SK-N-SH (cell line): ENCODE data around the gene PARVG. TPM values are rescaled to one million over a fixed set of nuclear protein-coding genes. Genes with fewer than 3 reads are reported as not detected.

Source experiments
- CTCF ChIA-PET: fragments of 300-600, 350-600 bp; formaldehyde crosslinking; extraction: SDS; loops from one replicate; lab custom pipeline; 2021; lab: Yijun Ruan, JAX
- POLR2A ChIA-PET: fragments of 350-600 bp; sonication (Branson Sonifier 250); formaldehyde crosslinking; extraction: SDS; loops from one replicate; lab custom pipeline; 2020; ENCODE audit warnings: antibody characterized with exemption, inconsistent platforms; lab: Yijun Ruan, JAX
- DNase-seq: peaks from one replicate; pipeline ENCODE4 v3.0.0; 2012
- H2AFZ ChIP-seq: fragments of 200-600 bp; sonication (generic); 2 replicates; pipeline ENCODE4 v1.8.1; 2016; ENCODE audit warnings: antibody characterized with exemption, mild to moderate bottlenecking, low read depth
- H3F3A ChIP-seq: fragments of 200-600 bp; sonication (generic); replicated peaks from 2 replicates; pipeline ENCODE3; 2016; ENCODE audit warnings: antibody characterized with exemption, mild to moderate bottlenecking; ENCODE audit not compliant: insufficient read depth
- H3K27ac ChIP-seq, 2 experiments: fragments of 200-500 bp in 1 of 2; fragments of 200-600 bp in 1 of 2; sonication (Bioruptor generic) in 1 of 2; sonication (generic), shearing (Covaris generic) in 1 of 2; 2 replicates each; pipeline versions ENCODE4 v1.5.1 to v1.6.1; 2014 to 2016; ENCODE audit warnings: low read depth in 2 of 2, inconsistent platforms in 1 of 2, low read length in 1 of 2, mild to moderate bottlenecking in 1 of 2, mixed read lengths in 1 of 2
- H3K27me3 ChIP-seq: fragments of 200-600 bp; sonication (generic), shearing (Covaris generic); 2 replicates; pipeline ENCODE4 v1.6.1; 2016; ENCODE audit warnings: mixed run types; ENCODE audit not compliant: insufficient read depth
- H3K36me3 ChIP-seq, 2 experiments: fragments of 200-500 bp in 1 of 2; fragments of 200-600 bp in 1 of 2; sonication (Bioruptor generic) in 1 of 2; sonication (generic) in 1 of 2; replicated peaks in 1 of 2; 2 replicates each; pipeline versions ENCODE3 to v1.5.1; 2014 to 2016; ENCODE audit warnings: low read length in 1 of 2, mild to moderate bottlenecking in 1 of 2; ENCODE audit not compliant: insufficient read depth in 2 of 2, control insufficient read depth in 1 of 2
- H3K4me1 ChIP-seq, 2 experiments: fragments of 200-500 bp in 1 of 2; fragments of 200-600 bp in 1 of 2; sonication (Bioruptor generic) in 1 of 2; sonication (generic), shearing (Covaris generic) in 1 of 2; 2 replicates each; pipeline versions ENCODE4 v1.5.1 to v1.6.1; 2014 to 2016; ENCODE audit warnings: low read depth in 1 of 2, low read length in 1 of 2, mixed run types in 1 of 2; ENCODE audit not compliant: insufficient read depth in 2 of 2, control insufficient read depth in 1 of 2
- H3K4me2 ChIP-seq: fragments of 200-600 bp; sonication (generic), shearing (Covaris generic); 2 replicates; pipeline ENCODE4 v1.6.1; 2017; ENCODE audit warnings: mixed run types
- H3K4me3 ChIP-seq, 2 experiments: fragments of 200-500 bp in 1 of 2; fragments of 200-600 bp in 1 of 2; sonication (Bioruptor generic) in 1 of 2; sonication (generic), shearing (Covaris generic) in 1 of 2; 2 replicates each; pipeline versions ENCODE4 v1.5.1 to v1.8.1; 2014 to 2016; ENCODE audit warnings: low read depth in 2 of 2, inconsistent platforms in 1 of 2, low read length in 1 of 2, mild to moderate bottlenecking in 1 of 2, mixed read lengths in 1 of 2, moderate library complexity in 1 of 2
- H3K79me2 ChIP-seq: fragments of 200-600 bp; sonication (generic); 2 replicates; pipeline ENCODE4 v1.8.1; 2017; ENCODE audit warnings: mild to moderate bottlenecking; ENCODE audit not compliant: insufficient read depth
- H3K9ac ChIP-seq: fragments of 200-600 bp; sonication (generic); 2 replicates; pipeline ENCODE4 v1.6.1; 2017; ENCODE audit warnings: mixed run types
- H3K9me2 ChIP-seq: fragments of 200-600 bp; sonication (generic); 2 replicates; pipeline ENCODE4 v1.6.1; 2017; ENCODE audit warnings: mixed run types
- H3K9me3 ChIP-seq: fragments of 200-600 bp; sonication (generic); 2 replicates; pipeline ENCODE4 v1.6.1; 2017; ENCODE audit warnings: mixed run types, mild to moderate bottlenecking, moderate library complexity
- H4K20me1 ChIP-seq: fragments of 200-600 bp; sonication (generic); 2 replicates; pipeline ENCODE4 v1.6.1; 2017; ENCODE audit warnings: mild to moderate bottlenecking, mixed run types; ENCODE audit not compliant: insufficient read depth
- EZH2phosphoT487 ChIP-seq: fragments of 200-600 bp; sonication (generic); IDR thresholded peaks from 2 replicates; pipeline ENCODE4 v1.6.1; 2017; ENCODE audit warnings: low read depth, mixed run types, mild to moderate bottlenecking, antibody characterized with exemption, moderate library complexity, borderline replicate concordance
- FOSL2 ChIP-seq: IDR thresholded peaks from 2 replicates; pipeline ENCODE4 v1.4.0; 2012; ENCODE audit warnings: low read depth, mild to moderate bottlenecking, moderate library complexity, borderline replicate concordance
- FOXJ3 ChIP-seq: sonication (generic); formaldehyde crosslinking; IDR thresholded peaks from 2 replicates; pipeline ENCODE4 v1.5.1; 2020; ENCODE audit warnings: mild to moderate bottlenecking, missing genetic modification reagents
- FOXM1 ChIP-seq: IDR thresholded peaks from 2 replicates; pipeline ENCODE4 v1.4.0; 2012; ENCODE audit warnings: low read depth, mild to moderate bottlenecking
- GABPA ChIP-seq: IDR thresholded peaks from 2 replicates; pipeline ENCODE4 v1.4.0; 2012; ENCODE audit warnings: low read depth, mild to moderate bottlenecking
- IRF3 ChIP-seq: fragments of 150-350 bp; IDR thresholded peaks from 2 replicates; pipeline ENCODE4 v1.6.1; 2016; ENCODE audit warnings: mild to moderate bottlenecking, low read depth, low read length
- MXI1 ChIP-seq: IDR thresholded peaks from 2 replicates; pipeline ENCODE4 v1.6.1; 2012; ENCODE audit warnings: mild to moderate bottlenecking, low read depth, low read length, improper control_type of control experiment
- NFIC ChIP-seq: IDR thresholded peaks from 2 replicates; pipeline ENCODE4 v1.4.0; 2012; ENCODE audit warnings: borderline replicate concordance
- PBX3 ChIP-seq: IDR thresholded peaks from 2 replicates; pipeline ENCODE4; 2012
- RAD21 ChIP-seq: IDR thresholded peaks from 2 replicates; pipeline ENCODE4 v1.6.1; 2012; ENCODE audit warnings: mild to moderate bottlenecking, low read length
- RCOR1 ChIP-seq: fragments of 150-350 bp; IDR thresholded peaks from 2 replicates; pipeline ENCODE4 v1.6.1; 2017; ENCODE audit warnings: antibody characterized with exemption, low read length
- RXRA ChIP-seq: IDR thresholded peaks from 2 replicates; pipeline ENCODE4 v1.4.0; 2012; ENCODE audit warnings: low read depth, mild to moderate bottlenecking, borderline replicate concordance
- SMC3 ChIP-seq: IDR thresholded peaks from 2 replicates; pipeline ENCODE4 v1.6.1; 2012; ENCODE audit warnings: low read depth, low read length, improper control_type of control experiment
- TAF1 ChIP-seq: IDR thresholded peaks from 2 replicates; pipeline ENCODE4 v1.6.1; 2012; ENCODE audit warnings: low read depth, mild to moderate bottlenecking, low read length, moderate library complexity, borderline replicate concordance
- TCF12 ChIP-seq: IDR thresholded peaks from 2 replicates; pipeline ENCODE4 v1.4.0; 2012
- TEAD4 ChIP-seq: IDR thresholded peaks from 2 replicates; pipeline ENCODE4 v1.4.0; 2012; ENCODE audit warnings: mild to moderate bottlenecking, borderline replicate concordance; ENCODE audit not compliant: insufficient read depth
- USF1 ChIP-seq: IDR thresholded peaks from 2 replicates; pipeline ENCODE4 v1.4.0; 2012; ENCODE audit warnings: low read depth, borderline replicate concordance
- YY1 ChIP-seq: IDR thresholded peaks from 2 replicates; pipeline ENCODE4 v1.4.0; 2012; ENCODE audit warnings: low read depth, mild to moderate bottlenecking
- WGBS: methylation state at CpG from one replicate; pipeline ENCODE4 v1.1.6; 2017; ENCODE audit warnings: low lambda C conversion rate; 5-methylcytosine and 5-hydroxymethylcytosine counted together
- polyA plus RNA-seq, 3 experiments: library from polyadenylated mRNA; depleted of rRNA; stranded (reverse); fragments of >200 nt; gene quantifications; 2 replicates each; pipeline ENCODE4 v1.2.3, GENCODE V29; 2012
- TF ChIP-seq, protein P1 (sequence below): IDR thresholded peaks from 2 replicates; pipeline ENCODE4 v1.4.0; 2012; ENCODE audit warnings: low read depth, borderline replicate concordance

Gene PARVG
- polyA plus RNA-seq, 1 of the 3 experiments (the other 2 are of a cell fraction): 0.05 TPM

DNA sequence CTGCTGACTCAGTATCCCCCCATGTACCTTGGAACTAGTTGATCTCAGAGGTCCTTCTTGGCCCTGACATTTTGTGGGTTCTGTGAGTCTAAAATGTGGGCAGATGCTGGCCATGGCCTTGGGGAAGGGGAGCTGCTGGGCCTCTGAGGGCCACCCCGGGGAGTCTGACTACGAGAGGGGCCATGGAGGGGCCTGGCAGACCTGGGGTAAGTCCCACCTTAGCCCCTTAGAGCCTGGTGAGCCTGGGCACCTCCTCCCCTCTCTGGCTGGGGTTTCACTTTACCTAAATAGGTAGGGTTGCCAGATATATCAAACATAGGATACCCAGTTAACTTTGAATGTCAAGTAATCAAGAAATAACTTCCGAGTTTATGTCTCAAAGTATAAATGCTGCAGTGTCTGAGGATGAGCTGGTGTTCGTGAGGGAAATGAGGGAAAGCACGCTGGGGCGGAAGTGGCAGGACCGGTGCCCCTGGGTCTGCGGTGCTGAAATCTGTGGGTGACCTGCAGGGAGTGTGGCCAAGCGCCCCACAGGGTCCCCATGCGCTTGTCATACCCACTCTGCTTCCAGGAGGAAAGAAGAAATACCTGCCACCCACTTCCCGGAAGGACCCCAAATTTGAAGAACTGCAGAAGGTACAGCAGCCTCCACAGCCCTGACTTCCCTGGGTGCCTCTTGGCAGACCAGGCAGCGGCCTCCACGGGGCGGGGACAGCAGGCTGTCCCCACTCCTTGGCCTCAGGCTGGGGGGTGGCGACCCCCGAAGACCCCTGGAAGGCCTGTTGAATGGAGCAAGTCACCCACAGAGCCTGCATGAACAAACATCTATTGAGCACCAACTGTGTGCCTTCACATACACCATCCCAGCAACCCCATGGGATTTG, 4.8 kb downstream of the PARVG start:
- ChIA-PET POLR2A (no interaction called here), CTCF (no interaction called here)
- H3K4me2 ChIP-seq: no peak overlapping the region
- H3K9me3 ChIP-seq: no peaks in the 10 kb centered on the region
- no peaks in the 10 kb centered on the region for H3K9me2 ChIP-seq
- no peak overlapping the region for H3K9ac ChIP-seq
- H2AFZ ChIP-seq: no peak overlapping the region
- H3F3A ChIP-seq: no peaks in the 10 kb centered on the region
- H3K27me3 ChIP-seq: no peaks in the 10 kb centered on the region
- no peak overlapping the region for H3K27ac ChIP-seq
- H3K4me1 ChIP-seq: no peaks in the 10 kb centered on the region; a peak in 1 of 4 replicates
- no peaks in the 10 kb centered on the region for H3K79me2 ChIP-seq
- H4K20me1 ChIP-seq: no peaks in the 10 kb centered on the region
- DNase-seq: no peak
- H3K4me3 ChIP-seq: no peak overlapping the region
- no peak for TF ChIP-seq TAF1
- TF ChIP-seq FOXJ3 (CRISPR knock-in tag): no peak
- no peak for TF ChIP-seq USF1
- TF ChIP-seq SMC3: no peak
- no peak for TF ChIP-seq YY1
- no peak for TF ChIP-seq RCOR1
- no peak for TF ChIP-seq GABPA
- no peak for TF ChIP-seq PBX3
- 70% methylated on average over 9 of the region's 16 CpGs for WGBS
- no peaks in the 10 kb centered on the region for H3K36me3 ChIP-seq

DNA sequence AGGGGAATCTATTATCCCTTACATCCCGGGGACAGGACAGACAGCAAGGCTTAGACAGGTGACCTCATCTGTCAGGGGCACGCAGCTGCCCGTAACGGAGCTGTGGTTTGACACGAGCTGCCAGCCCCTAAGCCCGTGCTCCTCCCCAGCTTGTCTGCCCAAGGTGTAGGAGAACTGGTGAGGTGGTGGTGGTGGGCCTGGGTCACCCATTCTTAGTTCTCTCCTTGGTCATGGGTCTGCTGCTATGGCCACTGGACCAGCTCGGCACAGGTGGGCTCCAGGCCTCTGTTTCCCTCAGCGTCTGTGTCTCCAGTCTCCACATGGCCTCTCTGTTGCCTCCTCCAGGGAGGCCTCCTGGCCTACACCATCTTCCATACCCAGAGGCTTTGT, 5.4 kb downstream of the PARVG start:
- Histone ChIP-seq H3K79me2 (no peaks in the 10 kb centered on the region), H3F3A (no peaks in the 10 kb centered on the region), H3K9ac (no peak overlapping the region), H3K9me2 (no peaks in the 10 kb centered on the region), H3K9me3 (no peaks in the 10 kb centered on the region), H3K4me1 (no peaks in the 10 kb centered on the region; a peak in 1 of 4 replicates), H3K4me2 (no peak overlapping the region), H4K20me1 (no peaks in the 10 kb centered on the region), H3K4me3 (no peak overlapping the region), H3K27me3 (no peaks in the 10 kb centered on the region), H3K36me3 (no peaks in the 10 kb centered on the region), H2AFZ (no peak overlapping the region), H3K27ac (no peak overlapping the region)
- ChIA-PET CTCF (interaction anchor here (1.5 kb wide), 1 partner anchor 193 kb away, joined by 4 read pairs; no protein-coding TSS in a partner anchor), POLR2A (no interaction called here)
- DNase-seq: no peak
- WGBS: 20% methylated on average over 5 of the region's 8 CpGs
- TF ChIP-seq FOSL2 (no peak), RCOR1 (no peak), FOXJ3 (CRISPR knock-in tag) (no peak), TCF12 (no peak), EZH2phosphoT487 (no peak), TAF1 (no peak), FOXM1 (no peak), IRF3 (no peak), NFIC (no peak), SMC3 (no peak), TEAD4 (no peak), MXI1 (no peak), RAD21 (no peak), RXRA (no peak)
- TF ChIP-seq, protein P1, sequence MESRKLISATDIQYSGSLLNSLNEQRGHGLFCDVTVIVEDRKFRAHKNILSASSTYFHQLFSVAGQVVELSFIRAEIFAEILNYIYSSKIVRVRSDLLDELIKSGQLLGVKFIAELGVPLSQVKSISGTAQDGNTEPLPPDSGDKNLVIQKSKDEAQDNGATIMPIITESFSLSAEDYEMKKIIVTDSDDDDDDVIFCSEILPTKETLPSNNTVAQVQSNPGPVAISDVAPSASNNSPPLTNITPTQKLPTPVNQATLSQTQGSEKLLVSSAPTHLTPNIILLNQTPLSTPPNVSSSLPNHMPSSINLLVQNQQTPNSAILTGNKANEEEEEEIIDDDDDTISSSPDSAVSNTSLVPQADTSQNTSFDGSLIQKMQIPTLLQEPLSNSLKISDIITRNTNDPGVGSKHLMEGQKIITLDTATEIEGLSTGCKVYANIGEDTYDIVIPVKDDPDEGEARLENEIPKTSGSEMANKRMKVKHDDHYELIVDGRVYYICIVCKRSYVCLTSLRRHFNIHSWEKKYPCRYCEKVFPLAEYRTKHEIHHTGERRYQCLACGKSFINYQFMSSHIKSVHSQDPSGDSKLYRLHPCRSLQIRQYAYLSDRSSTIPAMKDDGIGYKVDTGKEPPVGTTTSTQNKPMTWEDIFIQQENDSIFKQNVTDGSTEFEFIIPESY: no peak
